ENCODE results near the gene FAM149A.

Gene FAM149A

DNA sequence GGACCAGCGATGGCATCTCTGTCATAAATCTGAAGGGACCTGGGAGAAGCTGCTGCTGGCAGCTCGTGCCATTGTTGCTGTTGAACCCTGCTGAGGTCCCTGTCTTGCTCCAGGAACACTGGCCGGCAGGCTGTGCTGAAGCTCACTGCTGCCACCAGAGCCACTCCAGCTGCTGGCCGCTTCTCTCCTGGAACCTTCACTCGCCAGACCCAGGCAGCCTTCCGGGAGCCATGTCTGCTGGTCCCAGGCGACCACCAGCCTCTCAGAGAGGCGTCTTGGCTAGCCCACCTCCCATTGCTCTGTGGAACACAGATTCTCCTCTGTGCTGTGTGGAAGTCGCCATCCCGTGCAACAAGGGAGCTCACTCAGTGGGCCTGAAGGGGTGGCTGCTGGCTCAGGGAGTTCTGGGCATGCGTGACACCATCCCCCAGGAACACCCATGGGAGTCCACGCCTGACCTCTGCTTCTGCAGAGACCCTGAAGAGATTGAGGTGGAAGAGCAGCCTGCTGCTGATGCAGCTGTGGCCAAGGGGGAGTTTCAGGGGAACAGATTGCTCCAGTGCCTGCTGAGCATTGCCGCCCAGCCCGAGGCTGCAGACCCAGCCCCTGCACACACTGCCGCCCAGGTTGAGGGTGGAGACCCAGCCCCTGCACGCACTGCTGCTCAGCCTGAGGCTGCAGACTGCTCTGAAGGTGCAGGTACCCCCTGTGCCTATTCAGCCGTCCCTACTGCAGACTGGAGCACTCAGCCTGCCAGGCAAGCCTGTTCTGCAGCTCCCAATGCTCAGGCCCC is 53.7 kb downstream of the FAM149A start:
- no peak for DNase-seq (ENCODE audit: low read depth in 3 of 3)

DNA sequence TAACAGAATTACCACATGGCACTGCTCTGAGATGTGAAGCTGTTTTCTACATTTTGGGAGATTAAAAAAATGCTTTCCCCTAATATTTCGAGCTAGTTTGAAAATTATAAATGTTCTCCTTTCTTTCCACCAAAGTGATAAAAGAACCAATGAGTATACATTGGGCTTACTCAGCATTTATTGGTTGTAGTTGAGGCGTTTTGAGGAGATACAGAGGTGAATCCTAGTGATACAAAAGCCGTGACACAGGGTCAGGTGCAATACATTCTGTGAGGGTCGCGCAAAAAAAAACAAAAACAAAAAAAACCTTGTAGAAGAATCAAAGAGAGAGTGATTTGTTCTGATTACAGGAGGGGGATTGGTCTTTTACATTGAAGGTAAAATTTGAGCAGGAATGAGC is 54.5 kb downstream of the FAM149A start:
- no peak for DNase-seq (ENCODE audit: low read depth in 3 of 3)

DNA sequence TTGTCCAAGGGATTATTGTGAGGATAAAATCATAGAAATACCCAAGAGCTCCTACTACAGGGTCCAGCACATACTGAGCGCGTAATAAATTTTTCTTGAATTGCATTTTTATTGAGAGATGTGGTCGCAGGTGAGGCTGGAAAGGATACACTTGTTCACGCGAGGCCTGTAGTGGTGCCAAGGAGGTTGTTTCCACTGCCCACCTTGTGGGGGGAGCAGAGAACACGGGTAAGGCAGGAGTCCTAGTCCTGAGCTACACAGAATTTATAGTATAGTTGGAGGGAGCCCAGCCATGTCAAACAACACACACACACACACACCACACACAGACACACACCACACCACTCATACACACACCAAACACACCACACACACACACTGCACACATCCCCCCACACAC is 55.1 kb downstream of the FAM149A start:
- DNase-seq (ENCODE audit: low read depth in 3 of 3) = no peak

DNA sequence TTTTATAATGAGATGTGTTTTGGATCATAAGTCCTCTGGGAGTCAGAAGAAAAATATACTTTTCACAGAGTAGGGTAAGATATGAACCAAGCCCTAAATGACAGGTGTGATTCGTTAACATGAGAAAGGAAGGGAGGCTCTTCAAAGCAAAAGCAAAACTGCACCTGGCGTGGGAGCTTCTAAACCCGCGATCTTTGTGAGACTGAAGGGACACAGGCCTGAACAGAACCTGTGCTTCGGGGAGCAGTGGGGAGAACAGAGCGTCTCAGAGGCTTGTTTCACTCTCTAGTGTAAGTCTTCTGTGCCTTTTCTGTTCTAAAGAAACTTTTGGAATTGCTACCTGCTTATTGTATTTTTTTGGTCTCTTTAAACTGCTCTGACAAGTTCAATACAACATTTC is 56.6 kb downstream of the FAM149A start:
- DNase-seq (ENCODE audit: low read depth in 3 of 3) = peak in 1 of 3 experiments; percentile 11

DNA sequence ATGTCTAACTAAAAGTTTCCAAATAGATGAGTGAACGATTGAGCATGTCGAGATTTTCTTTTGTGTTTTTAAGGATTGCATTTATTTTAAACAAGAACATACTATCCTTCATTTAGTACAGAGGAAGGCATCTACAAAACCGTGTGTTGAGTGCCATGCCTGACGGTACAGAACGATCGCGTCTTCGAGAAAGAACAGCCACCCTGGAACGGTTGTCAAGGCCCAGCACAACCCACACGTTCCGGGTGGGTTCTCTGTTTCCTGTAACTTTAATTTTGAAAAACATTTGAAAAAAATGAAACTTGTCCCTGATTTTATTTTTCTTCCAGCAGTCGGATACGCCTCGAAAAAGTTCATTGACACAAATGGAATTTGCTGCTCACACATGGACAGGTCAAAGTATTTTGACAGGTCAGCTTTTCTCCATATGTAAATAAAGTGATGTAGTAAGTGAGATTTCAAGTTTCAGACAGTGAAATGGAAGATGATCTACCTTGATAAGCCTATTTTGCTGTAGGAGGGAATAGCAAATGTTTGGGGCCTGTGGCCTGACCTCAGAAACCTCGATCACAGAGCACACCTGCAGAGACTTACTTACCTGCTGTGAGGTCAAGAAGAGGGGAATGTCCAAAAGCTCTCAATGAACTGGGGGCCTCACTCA is 62.5 kb downstream of the FAM149A start:
- no peak for DNase-seq (ENCODE audit: low read depth in 3 of 3)

GRCh38 chr4:186167605-186168004 is 63.1 kb downstream of the FAM149A start:
- no peak for DNase-seq (ENCODE audit: low read depth in 3 of 3)

DNA sequence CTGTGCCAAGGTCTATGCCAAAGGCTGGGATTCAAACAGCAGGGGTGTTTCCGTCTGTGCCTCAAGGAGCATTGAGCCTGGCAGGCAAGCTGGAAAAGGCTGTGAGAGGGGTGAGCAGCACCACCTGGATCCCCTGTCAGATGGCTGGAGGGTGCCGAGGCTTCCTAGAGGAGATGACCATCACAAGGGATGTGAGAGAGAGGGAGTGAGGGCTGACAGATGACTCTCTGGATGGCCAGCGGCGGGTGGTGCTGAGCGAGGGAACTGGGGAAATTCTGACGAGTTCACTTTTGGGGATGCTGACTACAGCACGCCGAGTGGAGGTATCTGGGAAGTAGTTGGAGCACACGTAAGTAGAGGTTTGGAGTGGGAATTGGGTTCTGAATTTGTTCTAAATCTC is 64.2 kb downstream of the FAM149A start:
- DNase-seq (ENCODE audit: low read depth in 3 of 3) = no peak

DNA sequence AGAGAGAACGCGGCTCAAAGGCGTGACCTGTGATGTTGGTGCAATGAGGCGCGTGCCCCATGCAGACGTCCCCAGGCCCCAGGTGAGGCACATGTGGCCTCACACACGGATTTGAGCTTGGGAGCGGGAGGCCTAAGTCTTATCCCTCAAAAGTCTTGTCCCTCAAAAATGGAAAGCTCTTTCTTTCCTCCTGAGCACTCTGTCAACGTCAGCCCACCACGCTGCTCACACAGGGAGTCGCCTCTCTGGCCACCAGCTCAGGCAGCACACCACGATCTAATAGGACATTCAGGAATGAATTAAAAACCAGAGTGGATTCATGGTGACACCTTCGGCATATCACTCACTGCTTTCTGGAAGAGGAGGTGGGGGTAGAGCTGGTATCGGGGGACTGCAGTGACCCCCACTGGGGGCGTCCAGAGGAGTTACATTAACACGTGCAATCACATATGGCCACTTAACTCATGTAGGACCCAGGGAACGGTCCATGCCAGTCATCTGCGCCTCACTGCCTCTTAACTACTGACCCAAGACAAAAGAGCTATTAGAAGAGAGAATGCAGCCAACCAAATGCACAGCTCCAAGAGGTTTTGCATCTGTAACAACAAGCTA is 64.9 kb downstream of the FAM149A start:
- DNase-seq (ENCODE audit: low read depth in 3 of 3) = no peak

DNA sequence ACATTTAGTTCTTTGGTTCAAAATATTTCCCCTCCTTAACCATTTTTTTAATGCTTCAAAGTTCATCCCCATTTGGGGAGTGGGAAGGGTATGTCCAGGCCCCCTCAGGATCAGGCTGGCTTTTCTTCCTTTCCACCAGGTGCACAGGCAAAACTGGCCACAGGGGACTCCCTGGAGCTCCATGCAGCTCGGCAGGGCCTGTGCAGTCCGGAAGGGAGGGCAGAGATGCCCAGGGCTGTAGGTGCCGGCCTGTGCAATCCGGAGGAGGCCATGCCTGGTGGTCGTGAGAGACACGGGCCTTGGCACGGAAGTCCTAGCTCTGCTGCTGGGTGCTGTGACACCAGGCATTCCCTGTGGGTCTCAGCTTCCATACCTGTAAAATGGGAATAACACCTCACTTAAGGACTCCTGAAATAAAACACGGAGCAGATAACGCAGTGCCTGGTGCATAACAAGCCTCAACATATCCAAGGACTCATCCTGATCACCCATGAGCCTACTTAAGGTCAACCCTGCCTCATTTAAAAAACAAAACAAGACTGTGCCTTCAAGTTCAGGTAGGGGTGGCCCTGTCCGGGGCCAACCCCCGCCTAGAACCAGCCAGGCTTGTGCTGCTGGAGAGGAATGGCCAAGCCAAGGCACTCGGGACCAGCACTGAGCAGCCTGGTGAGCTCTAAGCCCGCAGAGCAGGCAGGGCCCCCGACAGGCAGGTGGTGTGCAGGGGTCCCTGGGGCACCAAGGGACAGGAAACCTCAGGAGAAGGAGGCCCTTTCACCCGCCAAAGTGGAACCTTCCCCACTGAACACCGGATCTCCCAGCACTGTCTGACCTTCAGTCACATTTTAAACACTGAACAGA is 65.7 kb downstream of the FAM149A start:
- no peak for DNase-seq (ENCODE audit: low read depth in 3 of 3)

- no peak for DNase-seq (ENCODE audit: low read depth in 3 of 3)
Measured at GRCh38 chr4:186170966-186171365, 66.5 kb downstream of the FAM149A start.

GRCh38 chr4:186172546-186172945 is 68.0 kb downstream of the FAM149A start:
- no peak for DNase-seq (ENCODE audit: low read depth in 3 of 3)

DNA sequence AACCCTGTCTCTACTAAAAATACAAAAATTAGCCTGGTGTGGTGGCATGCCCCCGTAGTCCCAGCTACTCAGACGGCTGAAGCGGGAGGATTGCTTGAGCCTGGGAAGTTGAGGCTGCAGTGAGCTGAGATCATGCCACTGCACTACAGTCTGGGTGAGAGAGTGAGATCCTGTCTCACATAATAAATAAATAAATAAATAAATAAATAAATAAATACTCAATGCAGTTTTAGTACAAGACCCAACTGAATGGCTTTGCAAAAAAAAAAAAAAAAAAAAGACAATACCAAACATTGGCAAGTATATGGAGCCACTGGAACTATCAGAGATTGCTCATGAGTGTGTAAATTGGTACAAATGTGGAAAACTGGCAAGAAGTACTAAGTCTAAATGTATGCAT is 83.6 kb downstream of the FAM149A start:
- no peak for DNase-seq (ENCODE audit: low read depth in 3 of 3)

GRCh38 chr4:186189656-186190055 is 85.2 kb downstream of the FAM149A start:
- no peak for DNase-seq (ENCODE audit: low read depth in 3 of 3)

- DNase-seq (ENCODE audit: low read depth in 3 of 3) = peak in 2 of 3 experiments; percentile 17 to 37
Measured at GRCh38 chr4:186190581-186191199, 86.2 kb downstream of the FAM149A start.

- peak; percentile 77 to 88 (median 80) for DNase-seq (ENCODE audit: low read depth in 3 of 3)
Measured at GRCh38 chr4:186191200-186192065, 86.9 kb downstream of the FAM149A start, which contains the start of gene CYP4V2. Gene CYP4V2 (plus strand): TSS chr4:186191567. CDS start chr4:186191824, 257 bp downstream.

- no peak for DNase-seq (ENCODE audit: low read depth in 3 of 3)
Measured at GRCh38 chr4:186192066-186192612, 87.6 kb downstream of the FAM149A start.

GRCh38 chr4:186193851-186194250 is 89.3 kb downstream of the FAM149A start:
- no peak for DNase-seq (ENCODE audit: low read depth in 3 of 3)

GRCh38 chr4:186196063-186196462 is 91.6 kb downstream of the FAM149A start:
- no peak for DNase-seq (ENCODE audit: low read depth in 3 of 3)

DNA sequence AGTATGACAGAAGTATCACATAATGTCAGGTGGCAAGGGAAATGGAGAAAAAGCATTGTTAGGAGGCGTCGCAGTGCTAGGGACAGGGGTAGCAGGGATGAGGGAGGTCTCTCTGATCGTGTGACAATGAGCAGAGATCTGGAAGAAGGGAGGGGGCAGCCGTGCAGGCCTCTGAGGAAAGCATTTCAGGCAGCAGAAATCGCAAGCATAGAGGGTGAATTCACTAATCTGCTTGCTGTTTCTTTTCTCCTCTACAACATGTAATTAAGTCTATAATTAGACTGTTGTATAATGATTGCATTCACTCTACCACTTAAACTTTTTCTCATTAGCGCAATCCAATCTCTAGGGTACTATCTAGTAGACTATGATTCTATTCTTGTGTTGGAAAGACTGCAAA is 96.0 kb downstream of the FAM149A start:
- DNase-seq (ENCODE audit: low read depth in 3 of 3) = no peak

DNA sequence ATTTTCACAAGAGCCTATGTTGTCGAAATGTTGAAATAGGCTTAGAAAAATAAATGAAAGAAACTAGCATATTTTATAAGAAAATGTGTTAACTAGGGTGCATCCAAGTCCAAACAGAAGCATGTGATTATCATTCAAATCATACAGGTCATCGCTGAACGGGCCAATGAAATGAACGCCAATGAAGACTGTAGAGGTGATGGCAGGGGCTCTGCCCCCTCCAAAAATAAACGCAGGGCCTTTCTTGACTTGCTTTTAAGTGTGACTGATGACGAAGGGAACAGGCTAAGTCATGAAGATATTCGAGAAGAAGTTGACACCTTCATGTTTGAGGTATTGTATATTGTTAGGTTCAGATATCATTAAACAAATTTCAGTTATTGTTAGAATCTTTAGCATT is 96.5 kb downstream of the FAM149A start:
- DNase-seq (ENCODE audit: low read depth in 3 of 3) = no peak
